ENCODE data around the gene PCDHGB1. TPM values are rescaled to one million over a fixed set of nuclear protein-coding genes. Genes with fewer than 3 reads are reported as not detected.

Gene PCDHGB1
- total RNA-seq, 1 donor from 2014 or later = 2.3 TPM

DNA sequence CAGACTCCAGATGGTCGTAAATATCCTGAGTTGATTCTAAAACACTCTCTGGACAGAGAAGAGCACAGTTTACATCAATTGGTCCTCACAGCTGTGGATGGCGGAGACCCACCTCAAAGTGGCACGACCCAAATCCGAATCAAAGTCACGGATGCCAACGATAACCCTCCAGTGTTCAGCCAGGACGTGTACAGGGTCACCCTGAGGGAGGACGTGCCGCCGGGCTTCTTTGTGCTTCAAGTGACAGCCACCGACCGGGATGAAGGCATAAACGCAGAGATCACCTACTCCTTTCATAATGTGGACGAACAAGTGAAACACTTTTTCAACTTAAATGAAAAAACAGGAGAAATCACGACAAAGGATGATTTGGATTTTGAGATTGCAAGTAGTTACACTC, 10.8 kb downstream of the PCDHGB1 start:
- Mint-ChIP-seq H3K4me3 (ENCODE audit: low read depth) (no peak overlapping the region), H3K36me3 (ENCODE audit: insufficient read depth) (peaks cover 25% of the 10 kb centered on the region), H3K4me1 (ENCODE audit: low read depth) (no peaks in the 10 kb centered on the region), H3K9me3 (ENCODE audit: low read depth) (peaks cover 60% of the 10 kb centered on the region), H3K27ac (no peak overlapping the region), H3K27me3 (no peaks in the 10 kb centered on the region)
- DNase-seq (ENCODE audit: low spot score, unreplicated experiment) = no peak
- TF ChIP-seq, protein P1, sequence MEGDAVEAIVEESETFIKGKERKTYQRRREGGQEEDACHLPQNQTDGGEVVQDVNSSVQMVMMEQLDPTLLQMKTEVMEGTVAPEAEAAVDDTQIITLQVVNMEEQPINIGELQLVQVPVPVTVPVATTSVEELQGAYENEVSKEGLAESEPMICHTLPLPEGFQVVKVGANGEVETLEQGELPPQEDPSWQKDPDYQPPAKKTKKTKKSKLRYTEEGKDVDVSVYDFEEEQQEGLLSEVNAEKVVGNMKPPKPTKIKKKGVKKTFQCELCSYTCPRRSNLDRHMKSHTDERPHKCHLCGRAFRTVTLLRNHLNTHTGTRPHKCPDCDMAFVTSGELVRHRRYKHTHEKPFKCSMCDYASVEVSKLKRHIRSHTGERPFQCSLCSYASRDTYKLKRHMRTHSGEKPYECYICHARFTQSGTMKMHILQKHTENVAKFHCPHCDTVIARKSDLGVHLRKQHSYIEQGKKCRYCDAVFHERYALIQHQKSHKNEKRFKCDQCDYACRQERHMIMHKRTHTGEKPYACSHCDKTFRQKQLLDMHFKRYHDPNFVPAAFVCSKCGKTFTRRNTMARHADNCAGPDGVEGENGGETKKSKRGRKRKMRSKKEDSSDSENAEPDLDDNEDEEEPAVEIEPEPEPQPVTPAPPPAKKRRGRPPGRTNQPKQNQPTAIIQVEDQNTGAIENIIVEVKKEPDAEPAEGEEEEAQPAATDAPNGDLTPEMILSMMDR (IDR thresholded peaks at IDR 0.05; ENCODE audit: unreplicated experiment) = no peak

DNA sequence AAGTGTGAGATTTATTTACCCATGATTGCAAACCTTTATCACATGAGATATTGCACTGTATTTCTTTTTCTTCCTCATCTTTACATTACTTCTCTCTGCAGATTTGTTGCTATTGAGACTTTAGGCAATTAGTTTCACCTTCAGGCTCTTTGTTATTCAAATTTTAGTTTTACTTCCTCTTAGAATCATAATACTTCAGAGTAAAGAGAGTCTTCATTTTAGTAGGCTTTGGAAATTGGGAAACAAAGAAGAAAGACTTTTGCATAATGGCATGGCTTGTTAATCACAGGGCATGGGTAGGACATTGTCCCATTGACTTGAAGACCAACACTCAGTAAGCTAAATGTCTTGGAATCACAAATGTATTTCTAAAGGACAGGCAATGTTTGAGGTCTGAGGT, 12.8 kb downstream of the PCDHGB1 start:
- H3K4me3 Mint-ChIP-seq (ENCODE audit: low read depth) = no peak overlapping the region
- peaks cover 20% of the 10 kb centered on the region for H3K36me3 Mint-ChIP-seq (ENCODE audit: insufficient read depth)
- H3K27ac Mint-ChIP-seq = no peak overlapping the region
- no peaks in the 10 kb centered on the region for H3K27me3 Mint-ChIP-seq
- no peaks in the 10 kb centered on the region for H3K4me1 Mint-ChIP-seq (ENCODE audit: low read depth)
- TF ChIP-seq, protein P1 (IDR thresholded peaks at IDR 0.05; ENCODE audit: unreplicated experiment) = no peak
- H3K9me3 Mint-ChIP-seq (ENCODE audit: low read depth) = peaks cover 51% of the 10 kb centered on the region
- no peak for DNase-seq (ENCODE audit: low spot score, unreplicated experiment)

DNA sequence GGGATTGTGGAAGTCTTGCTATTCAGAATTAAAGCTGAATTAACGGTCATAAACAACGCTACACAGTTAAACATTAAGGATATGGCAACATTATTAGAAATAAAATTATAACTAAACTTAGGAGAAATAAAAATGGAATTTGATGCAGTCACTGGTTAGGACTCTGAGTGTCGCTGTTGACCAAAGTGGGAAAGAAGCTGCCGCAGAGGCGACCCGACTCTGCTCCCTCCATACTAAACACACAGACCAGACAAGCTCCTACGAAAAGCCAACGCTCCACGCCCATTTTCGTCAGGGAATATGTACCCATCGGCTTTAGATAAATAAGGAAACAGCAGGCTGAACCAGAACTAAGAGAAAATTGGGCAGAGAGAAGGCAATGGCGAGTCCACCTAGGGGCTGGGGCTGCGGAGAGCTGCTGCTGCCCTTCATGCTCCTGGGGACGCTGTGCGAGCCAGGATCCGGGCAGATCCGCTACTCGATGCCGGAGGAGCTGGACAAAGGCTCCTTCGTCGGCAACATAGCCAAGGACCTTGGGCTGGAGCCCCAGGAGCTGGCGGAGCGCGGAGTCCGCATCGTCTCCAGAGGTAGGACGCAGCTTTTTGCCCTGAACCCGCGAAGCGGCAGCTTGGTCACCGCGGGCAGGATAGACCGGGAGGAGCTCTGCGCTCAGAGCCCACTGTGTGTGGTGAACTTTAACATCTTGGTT, 14.2 kb downstream of the PCDHGB1 start, which contains the start of gene PCDHGA5:
Gene PCDHGA5, plus strand, starts transcription at position 211 of the 709 bp plus-strand sequence. Its CDS starts 169 bp downstream, at position 380.
- H3K36me3 Mint-ChIP-seq (ENCODE audit: insufficient read depth) = peaks cover 18% of the 10 kb centered on the region
- peaks cover 47% of the 10 kb centered on the region for H3K9me3 Mint-ChIP-seq (ENCODE audit: low read depth)
- H3K27ac Mint-ChIP-seq = no peak within 1 kb of the TSS

DNA sequence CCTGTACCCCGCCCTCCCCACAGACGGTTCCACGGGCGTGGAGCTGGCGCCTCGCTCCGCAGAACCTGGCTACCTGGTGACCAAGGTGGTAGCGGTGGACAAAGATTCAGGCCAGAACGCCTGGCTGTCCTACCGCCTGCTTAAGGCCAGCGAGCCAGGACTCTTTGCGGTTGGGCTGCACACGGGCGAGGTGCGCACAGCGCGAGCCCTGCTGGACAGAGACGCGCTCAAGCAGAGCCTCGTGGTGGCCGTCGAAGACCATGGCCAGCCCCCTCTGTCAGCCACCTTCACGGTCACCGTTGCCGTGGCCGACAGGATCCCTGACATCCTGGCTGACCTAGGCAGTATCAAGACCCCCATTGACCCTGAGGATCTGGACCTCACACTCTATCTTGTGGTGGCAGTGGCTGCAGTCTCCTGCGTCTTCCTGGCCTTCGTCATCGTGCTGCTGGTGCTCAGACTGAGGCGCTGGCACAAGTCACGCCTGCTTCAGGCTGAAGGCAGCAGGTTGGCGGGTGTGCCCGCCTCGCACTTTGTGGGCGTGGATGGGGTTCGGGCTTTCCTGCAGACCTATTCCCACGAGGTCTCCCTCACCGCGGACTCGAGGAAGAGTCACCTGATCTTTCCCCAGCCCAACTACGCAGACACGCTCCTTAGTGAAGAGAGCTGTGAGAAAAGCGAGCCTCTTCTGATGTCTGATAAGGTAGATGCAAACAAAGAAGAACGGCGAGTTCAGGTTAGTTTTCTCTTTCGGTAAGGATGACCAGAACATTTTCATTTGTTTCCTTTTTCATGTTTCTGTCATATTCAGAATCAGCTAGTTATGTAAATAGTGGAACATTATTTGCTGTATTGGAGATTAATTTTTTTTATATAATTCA, 16.4 kb downstream of the PCDHGB1 start:
- Mint-ChIP-seq H3K27ac (no peak overlapping the region), H3K4me1 (ENCODE audit: low read depth) (no peaks in the 10 kb centered on the region), H3K27me3 (no peaks in the 10 kb centered on the region), H3K36me3 (ENCODE audit: insufficient read depth) (peaks cover 16% of the 10 kb centered on the region), H3K9me3 (ENCODE audit: low read depth) (peaks cover 50% of the 10 kb centered on the region), H3K4me3 (ENCODE audit: low read depth) (no peak overlapping the region)
- TF ChIP-seq, protein P1 (IDR thresholded peaks at IDR 0.05; ENCODE audit: unreplicated experiment) = no peak
- no peak for DNase-seq (ENCODE audit: low spot score, unreplicated experiment)

More for the DNA sequence above, 14.2 kb downstream of the PCDHGB1 start, which contains the start of gene PCDHGA5:
- H3K27me3 Mint-ChIP-seq = no peaks in the 10 kb centered on the region
- no peak for DNase-seq (ENCODE audit: low spot score, unreplicated experiment)
- no peaks in the 10 kb centered on the region for H3K4me1 Mint-ChIP-seq (ENCODE audit: low read depth)
- no peak within 1 kb of the TSS for H3K4me3 Mint-ChIP-seq (ENCODE audit: low read depth)
- TF ChIP-seq, protein P1 (IDR thresholded peaks at IDR 0.05; ENCODE audit: unreplicated experiment) = no peak
